ENCODE data around the gene BHMT2. TPM values are rescaled to one million over a fixed set of nuclear protein-coding genes. Genes with fewer than 3 reads are reported as not detected.

BHMT2 gene
- total and polyA plus RNA-seq, 2 of the 13 experiments (the other 11 are each of a cell fraction or from before 2014, with no cell fraction given): 13.8 to 18.8 TPM

DNA sequence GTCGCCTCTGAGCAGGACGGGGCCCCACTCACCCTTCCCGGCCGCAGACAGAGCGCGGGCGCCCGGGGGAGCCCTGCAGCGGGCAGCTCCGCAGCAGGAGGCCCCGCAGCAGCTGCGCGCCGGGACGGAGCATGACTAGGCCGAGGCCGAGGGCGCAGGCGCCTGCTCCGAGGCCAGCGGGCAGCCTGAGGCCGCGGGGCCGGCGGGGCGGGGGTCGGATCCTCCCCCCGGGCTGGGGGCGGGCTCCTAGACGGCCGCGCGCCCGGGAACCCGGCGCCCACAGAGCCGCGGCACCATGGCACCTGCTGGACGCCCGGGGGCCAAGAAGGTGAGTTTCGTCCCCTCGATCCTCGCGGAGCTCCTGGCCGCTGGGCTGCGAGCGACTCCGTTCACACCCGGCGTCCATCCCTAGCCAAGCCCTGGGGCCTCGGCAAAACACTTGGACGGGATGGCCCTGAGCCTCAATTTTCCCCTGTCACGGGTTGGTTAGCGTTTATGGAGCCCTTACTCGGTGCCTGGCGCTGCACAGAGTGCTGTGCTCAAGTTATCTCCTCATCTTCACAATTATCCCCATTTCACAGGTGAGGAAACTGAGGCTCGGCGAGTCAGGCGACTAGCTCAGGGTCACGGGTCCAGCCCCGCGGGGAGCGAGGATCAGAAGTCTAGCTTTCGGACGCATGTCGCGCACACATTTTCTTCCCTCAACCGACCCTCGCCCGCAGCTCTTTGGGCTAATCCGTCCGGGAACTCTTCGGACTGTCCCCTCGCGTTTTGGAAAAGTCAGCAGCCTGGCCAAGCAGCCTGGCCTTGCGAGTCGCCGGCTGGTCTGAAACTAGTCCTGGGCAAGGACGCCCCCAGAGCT lies at the start of gene BHMT2, which contains the start of gene DMGDH (continued):
- TF ChIP-seq, protein P1, sequence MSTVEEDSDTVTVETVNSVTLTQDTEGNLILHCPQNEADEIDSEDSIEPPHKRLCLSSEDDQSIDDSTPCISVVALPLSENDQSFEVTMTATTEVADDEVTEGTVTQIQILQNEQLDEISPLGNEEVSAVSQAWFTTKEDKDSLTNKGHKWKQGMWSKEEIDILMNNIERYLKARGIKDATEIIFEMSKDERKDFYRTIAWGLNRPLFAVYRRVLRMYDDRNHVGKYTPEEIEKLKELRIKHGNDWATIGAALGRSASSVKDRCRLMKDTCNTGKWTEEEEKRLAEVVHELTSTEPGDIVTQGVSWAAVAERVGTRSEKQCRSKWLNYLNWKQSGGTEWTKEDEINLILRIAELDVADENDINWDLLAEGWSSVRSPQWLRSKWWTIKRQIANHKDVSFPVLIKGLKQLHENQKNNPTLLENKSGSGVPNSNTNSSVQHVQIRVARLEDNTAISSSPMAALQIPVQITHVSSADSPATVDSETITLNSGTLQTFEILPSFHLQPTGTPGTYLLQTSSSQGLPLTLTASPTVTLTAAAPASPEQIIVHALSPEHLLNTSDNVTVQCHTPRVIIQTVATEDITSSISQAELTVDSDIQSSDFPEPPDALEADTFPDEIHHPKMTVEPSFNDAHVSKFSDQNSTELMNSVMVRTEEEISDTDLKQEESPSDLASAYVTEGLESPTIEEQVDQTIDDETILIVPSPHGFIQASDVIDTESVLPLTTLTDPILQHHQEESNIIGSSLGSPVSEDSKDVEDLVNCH (CRISPR knock-in tag; IDR thresholded peaks at IDR 0.05): no peak
- TF ChIP-seq, protein P2, sequence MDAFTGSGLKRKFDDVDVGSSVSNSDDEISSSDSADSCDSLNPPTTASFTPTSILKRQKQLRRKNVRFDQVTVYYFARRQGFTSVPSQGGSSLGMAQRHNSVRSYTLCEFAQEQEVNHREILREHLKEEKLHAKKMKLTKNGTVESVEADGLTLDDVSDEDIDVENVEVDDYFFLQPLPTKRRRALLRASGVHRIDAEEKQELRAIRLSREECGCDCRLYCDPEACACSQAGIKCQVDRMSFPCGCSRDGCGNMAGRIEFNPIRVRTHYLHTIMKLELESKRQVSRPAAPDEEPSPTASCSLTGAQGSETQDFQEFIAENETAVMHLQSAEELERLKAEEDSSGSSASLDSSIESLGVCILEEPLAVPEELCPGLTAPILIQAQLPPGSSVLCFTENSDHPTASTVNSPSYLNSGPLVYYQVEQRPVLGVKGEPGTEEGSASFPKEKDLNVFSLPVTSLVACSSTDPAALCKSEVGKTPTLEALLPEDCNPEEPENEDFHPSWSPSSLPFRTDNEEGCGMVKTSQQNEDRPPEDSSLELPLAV (CRISPR knock-in tag; conservative IDR thresholded peaks at IDR 0.05; ENCODE audit: low read depth): no peak
- TF ChIP-seq, protein P3, sequence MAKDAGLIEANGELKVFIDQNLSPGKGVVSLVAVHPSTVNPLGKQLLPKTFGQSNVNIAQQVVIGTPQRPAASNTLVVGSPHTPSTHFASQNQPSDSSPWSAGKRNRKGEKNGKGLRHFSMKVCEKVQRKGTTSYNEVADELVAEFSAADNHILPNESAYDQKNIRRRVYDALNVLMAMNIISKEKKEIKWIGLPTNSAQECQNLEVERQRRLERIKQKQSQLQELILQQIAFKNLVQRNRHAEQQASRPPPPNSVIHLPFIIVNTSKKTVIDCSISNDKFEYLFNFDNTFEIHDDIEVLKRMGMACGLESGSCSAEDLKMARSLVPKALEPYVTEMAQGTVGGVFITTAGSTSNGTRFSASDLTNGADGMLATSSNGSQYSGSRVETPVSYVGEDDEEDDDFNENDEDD (CRISPR knock-in tag; IDR thresholded peaks at IDR 0.05; ENCODE audit: borderline replicate concordance): peak; percentile 71
- TF ChIP-seq ZNF326 (CRISPR knock-in tag; IDR thresholded peaks at IDR 0.05; ENCODE audit: borderline replicate concordance) (no peak), PHF21A (CRISPR knock-in tag; IDR thresholded peaks at IDR 0.05) (no peak), ZBTB38 (CRISPR knock-in tag; IDR thresholded peaks at IDR 0.05) (0 out of 2 replicates have a peak, but pooled peaks have one; percentile 4), ZNF546 (CRISPR knock-in tag; conservative IDR thresholded peaks at IDR 0.05) (peak; percentile 64; the same call in 1 of the 2 replicates), POLR2G (IDR thresholded peaks at IDR 0.05; ENCODE audit: low read depth, low read length) (peak; percentile 79), TBP (CRISPR knock-in tag; IDR thresholded peaks at IDR 0.05) (no peak), XRCC5 (optimal IDR thresholded peaks at IDR 0.05; ENCODE audit: low read length) (peak; percentile 34), ZNF563 (CRISPR knock-in tag; IDR thresholded peaks at IDR 0.05) (peak; percentile 64; the same call in 1 of the 2 replicates), RNF2 (conservative IDR thresholded peaks at IDR 0.05; ENCODE audit: low read depth) (0 out of 2 replicates have a peak, but pooled peaks have one; percentile 34), ZNF292 (CRISPR knock-in tag; IDR thresholded peaks at IDR 0.05; ENCODE audit: borderline replicate concordance, low read depth) (no peak), KDM5B (CRISPR knock-in tag; IDR thresholded peaks at IDR 0.05; ENCODE audit: borderline replicate concordance) (peak; percentile 84), PAWR (CRISPR knock-in tag; IDR thresholded peaks at IDR 0.05; ENCODE audit: borderline replicate concordance) (0 out of 2 replicates have a peak, but pooled peaks have one; percentile 34), ZMYM2 (CRISPR knock-in tag; IDR thresholded peaks at IDR 0.05) (peak; percentile 52; the same call in 1 of the 2 replicates)
- TF ChIP-seq, protein P4, sequence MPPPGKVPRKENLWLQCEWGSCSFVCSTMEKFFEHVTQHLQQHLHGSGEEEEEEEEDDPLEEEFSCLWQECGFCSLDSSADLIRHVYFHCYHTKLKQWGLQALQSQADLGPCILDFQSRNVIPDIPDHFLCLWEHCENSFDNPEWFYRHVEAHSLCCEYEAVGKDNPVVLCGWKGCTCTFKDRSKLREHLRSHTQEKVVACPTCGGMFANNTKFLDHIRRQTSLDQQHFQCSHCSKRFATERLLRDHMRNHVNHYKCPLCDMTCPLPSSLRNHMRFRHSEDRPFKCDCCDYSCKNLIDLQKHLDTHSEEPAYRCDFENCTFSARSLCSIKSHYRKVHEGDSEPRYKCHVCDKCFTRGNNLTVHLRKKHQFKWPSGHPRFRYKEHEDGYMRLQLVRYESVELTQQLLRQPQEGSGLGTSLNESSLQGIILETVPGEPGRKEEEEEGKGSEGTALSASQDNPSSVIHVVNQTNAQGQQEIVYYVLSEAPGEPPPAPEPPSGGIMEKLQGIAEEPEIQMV (CRISPR knock-in tag; IDR thresholded peaks at IDR 0.05; ENCODE audit: low read depth): peak; percentile 48
- TF ChIP-seq, protein P5, sequence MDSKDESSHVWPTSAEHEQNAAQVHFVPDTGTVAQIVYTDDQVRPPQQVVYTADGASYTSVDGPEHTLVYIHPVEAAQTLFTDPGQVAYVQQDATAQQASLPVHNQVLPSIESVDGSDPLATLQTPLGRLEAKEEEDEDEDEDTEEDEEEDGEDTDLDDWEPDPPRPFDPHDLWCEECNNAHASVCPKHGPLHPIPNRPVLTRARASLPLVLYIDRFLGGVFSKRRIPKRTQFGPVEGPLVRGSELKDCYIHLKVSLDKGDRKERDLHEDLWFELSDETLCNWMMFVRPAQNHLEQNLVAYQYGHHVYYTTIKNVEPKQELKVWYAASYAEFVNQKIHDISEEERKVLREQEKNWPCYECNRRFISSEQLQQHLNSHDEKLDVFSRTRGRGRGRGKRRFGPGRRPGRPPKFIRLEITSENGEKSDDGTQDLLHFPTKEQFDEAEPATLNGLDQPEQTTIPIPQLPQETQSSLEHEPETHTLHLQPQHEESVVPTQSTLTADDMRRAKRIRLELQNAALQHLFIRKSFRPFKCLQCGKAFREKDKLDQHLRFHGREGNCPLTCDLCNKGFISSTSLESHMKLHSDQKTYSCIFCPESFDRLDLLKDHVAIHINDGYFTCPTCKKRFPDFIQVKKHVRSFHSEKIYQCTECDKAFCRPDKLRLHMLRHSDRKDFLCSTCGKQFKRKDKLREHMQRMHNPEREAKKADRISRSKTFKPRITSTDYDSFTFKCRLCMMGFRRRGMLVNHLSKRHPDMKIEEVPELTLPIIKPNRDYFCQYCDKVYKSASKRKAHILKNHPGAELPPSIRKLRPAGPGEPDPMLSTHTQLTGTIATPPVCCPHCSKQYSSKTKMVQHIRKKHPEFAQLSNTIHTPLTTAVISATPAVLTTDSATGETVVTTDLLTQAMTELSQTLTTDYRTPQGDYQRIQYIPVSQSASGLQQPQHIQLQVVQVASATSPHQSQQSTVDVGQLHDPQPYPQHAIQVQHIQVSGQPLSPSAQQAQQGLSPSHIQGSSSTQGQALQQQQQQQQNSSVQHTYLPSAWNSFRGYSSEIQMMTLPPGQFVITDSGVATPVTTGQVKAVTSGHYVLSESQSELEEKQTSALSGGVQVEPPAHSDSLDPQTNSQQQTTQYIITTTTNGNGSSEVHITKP (CRISPR knock-in tag; IDR thresholded peaks at IDR 0.05; ENCODE audit: low read depth): no peak
